NB4 (cell line): ENCODE measurements around the gene SIX4.

ENCODE experiments used
- DNase-seq: peaks from one replicate; pipeline ENCODE4 v3.0.0; 2010; ENCODE audit warnings: low read depth
- H3K4me3 ChIP-seq: one replicate; pipeline ENCODE4 v1.5.1; 2011; ENCODE audit warnings: mild to moderate bottlenecking, low read depth, low read length, moderate library complexity
- MYC ChIP-seq: IDR thresholded peaks from 2 replicates; pipeline ENCODE4 v1.6.1; 2011; ENCODE audit warnings: low read depth, low read length
- POLR2A ChIP-seq: IDR thresholded peaks from 2 replicates; pipeline ENCODE4 v1.6.1; 2011; ENCODE audit warnings: mild to moderate bottlenecking; ENCODE audit not compliant: insufficient read length; ENCODE audit errors: extremely low read depth
- TF ChIP-seq, protein P1 (sequence below): IDR thresholded peaks from one replicate; pipeline ENCODE4 v1.5.1; 2012; ENCODE audit warnings: low read depth, low read length
- TF ChIP-seq, protein P2 (sequence below): IDR thresholded peaks from 2 replicates; pipeline ENCODE4 v1.6.1; 2011; ENCODE audit warnings: low read depth, low read length

SIX4 gene

DNA sequence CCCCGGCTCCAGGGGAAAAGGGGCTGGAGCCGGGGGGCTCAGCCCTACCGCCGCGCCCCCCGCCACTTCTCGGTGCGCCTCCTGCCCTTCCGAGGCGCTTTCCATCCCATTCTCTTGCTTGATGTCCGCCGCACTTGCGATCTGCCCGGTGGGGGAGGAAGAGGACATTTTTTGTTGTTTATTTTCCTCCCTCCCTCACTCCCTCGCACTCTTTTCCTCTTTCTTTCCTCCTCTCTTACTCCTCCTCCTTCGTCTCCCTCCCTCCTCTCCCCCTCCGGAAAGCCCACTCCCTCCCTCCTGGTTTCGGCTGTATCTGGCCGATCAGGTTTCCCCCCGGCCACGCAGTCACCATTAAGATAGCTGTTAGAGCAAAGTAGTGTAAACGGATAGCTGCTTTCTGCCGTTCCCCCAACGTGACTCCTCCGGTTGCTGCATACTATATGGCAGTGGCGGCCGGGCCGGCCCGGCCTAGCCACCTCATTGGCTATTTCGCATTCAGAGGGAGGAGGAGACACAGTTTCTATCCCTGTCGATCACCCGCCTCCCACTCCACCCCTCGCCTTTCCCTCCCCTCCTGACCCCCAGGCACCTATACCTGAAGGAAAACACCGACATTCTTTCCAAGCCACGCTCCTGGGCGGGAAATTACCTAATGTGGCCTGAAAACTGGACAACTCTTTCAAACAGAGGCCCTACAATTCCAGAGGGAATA lies at the start of gene SIX4:
Gene SIX4, minus strand, starts transcription at position 445 of the 712 bp plus-strand sequence. Its CDS starts 277 bp downstream, at position 168.
- H3K4me3 ChIP-seq = peak within 1 kb of the TSS; percentile 53
- TF ChIP-seq MYC = 0 out of 2 replicates have a peak, but pooled peaks have one; percentile 11
- peak; percentile 81 for TF ChIP-seq POLR2A
- TF ChIP-seq, protein P1, sequence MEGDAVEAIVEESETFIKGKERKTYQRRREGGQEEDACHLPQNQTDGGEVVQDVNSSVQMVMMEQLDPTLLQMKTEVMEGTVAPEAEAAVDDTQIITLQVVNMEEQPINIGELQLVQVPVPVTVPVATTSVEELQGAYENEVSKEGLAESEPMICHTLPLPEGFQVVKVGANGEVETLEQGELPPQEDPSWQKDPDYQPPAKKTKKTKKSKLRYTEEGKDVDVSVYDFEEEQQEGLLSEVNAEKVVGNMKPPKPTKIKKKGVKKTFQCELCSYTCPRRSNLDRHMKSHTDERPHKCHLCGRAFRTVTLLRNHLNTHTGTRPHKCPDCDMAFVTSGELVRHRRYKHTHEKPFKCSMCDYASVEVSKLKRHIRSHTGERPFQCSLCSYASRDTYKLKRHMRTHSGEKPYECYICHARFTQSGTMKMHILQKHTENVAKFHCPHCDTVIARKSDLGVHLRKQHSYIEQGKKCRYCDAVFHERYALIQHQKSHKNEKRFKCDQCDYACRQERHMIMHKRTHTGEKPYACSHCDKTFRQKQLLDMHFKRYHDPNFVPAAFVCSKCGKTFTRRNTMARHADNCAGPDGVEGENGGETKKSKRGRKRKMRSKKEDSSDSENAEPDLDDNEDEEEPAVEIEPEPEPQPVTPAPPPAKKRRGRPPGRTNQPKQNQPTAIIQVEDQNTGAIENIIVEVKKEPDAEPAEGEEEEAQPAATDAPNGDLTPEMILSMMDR = no peak
- TF ChIP-seq, protein P2, sequence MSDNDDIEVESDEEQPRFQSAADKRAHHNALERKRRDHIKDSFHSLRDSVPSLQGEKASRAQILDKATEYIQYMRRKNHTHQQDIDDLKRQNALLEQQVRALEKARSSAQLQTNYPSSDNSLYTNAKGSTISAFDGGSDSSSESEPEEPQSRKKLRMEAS = peak; percentile 64
- DNase-seq = peak; percentile 68

DNA sequence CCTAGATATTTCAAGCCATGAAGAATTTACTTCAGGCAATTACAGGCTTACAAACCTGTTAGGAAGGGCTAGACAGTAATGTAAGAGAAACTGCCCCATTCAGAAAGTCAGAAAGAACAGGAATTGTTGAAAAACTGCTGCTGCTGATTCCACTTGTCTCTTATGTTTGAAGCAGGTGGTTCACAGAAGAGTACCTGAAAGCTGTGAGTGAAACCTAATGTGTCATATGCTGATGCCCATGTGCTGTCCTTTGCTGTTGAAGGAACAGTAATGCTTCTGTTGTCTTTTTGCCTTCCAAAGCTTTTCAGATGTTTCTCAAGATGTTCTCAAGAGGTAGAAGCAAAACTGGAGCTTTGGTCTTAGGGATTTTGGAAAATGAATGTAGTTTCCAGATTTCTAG lies 49.4 kb upstream of the SIX4 start:
- TF ChIP-seq MYC = no peak
- TF ChIP-seq, protein P2 = no peak
- TF ChIP-seq, protein P1 = no peak
- no peak for TF ChIP-seq POLR2A
- no peak overlapping the region for H3K4me3 ChIP-seq
- DNase-seq = no peak

DNA sequence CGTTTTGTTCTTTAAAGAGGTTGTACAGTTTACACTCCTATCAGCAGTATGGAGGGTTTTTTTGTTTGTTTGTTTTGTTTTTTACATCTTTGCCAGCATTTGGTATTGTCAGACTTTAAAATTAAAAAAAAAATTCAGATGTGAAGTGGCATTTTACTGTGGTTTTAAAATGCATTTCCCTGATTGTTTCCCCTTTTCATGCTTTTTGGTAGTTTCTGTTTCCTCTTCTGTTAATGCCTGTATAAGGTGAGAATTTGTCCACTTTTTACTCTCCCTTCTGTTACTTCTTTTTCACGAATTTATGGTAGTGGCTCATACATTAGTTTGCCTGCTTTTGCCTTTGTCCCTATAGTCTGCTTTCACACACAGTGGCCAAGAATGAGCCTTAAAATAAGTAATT lies 47.0 kb upstream of the SIX4 start:
- DNase-seq = no peak
- H3K4me3 ChIP-seq = no peak overlapping the region
- TF ChIP-seq, protein P1 = no peak
- TF ChIP-seq MYC = no peak
- TF ChIP-seq, protein P2 = no peak
- no peak for TF ChIP-seq POLR2A

DNA sequence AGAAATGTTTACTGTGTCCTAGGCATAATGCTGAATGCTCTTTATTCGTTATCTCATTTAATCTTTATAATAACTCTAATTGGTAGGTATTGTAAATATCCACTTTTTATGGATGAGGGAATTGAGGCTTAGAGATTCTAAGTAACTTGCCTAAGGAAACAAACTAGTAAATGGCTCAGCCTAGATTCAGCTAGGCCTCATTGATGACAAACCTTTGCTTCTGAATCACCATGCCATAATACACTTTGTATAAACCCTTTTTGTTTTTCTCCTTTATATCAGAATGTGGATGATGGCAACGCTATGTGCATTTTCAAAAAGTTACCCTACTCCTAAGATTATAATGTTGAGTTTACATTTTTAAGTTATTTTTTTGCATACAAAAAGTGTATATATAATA lies 44.5 kb upstream of the SIX4 start:
- TF ChIP-seq, protein P2 = no peak
- TF ChIP-seq MYC (no peak), POLR2A (no peak)
- TF ChIP-seq, protein P1 = no peak
- H3K4me3 ChIP-seq = no peak overlapping the region
- no peak for DNase-seq

DNA sequence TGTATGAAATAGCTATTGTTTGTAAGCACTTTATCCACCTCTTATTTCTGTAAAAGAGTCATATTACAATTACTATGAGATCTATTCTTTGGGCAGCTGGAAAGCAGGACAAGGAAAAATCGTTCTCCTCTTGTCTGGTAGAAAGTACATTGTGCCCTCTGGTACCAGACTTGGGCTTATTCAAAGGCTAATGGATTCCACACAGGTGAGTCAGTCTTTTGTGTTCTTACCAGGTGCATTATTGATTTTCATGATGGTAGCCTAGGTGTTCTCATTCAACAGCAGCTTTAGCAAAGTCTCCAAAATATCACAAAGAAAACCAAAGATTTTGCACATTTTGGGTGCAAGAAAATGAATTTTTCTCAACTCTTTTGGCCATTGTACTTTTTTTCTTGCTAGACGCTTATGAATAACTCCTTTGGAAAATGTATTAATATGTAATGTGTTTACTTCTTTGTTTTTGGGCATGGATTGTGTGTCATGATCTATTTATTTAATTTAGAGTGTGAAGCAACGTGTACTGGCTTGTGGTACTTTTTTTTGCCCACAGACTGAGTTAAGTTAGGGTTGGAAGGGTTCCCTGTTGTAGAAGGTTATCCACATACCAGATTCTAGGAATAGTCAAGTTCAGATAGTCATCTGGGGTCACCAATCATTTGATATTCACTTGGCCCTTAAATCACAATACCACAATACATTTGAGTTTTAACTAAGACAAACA lies 36.7 kb upstream of the SIX4 start:
- H3K4me3 ChIP-seq = no peak overlapping the region
- TF ChIP-seq, protein P1 = no peak
- TF ChIP-seq, protein P2 = no peak
- TF ChIP-seq POLR2A = no peak
- no peak for TF ChIP-seq MYC
- DNase-seq = no peak
